OCI-LY1 (cell line): ENCODE results near the gene GFOD2.

Source experiments
- EZH2 ChIP-seq: fragments of 200-600 bp; sonication (generic), shearing (Covaris generic); IDR thresholded peaks from 2 replicates; pipeline ENCODE4 v1.8.0; 2017; ENCODE audit warnings: borderline replicate concordance, mixed run types, mild to moderate bottlenecking, antibody characterized with exemption, low read length, moderate library complexity, mixed read lengths
- TF ChIP-seq, protein P1 (sequence below): fragments of 200-600 bp; sonication (generic), shearing (Covaris generic); IDR thresholded peaks from 2 replicates; pipeline ENCODE4 v1.5.1; 2017; ENCODE audit warnings: mild to moderate bottlenecking, antibody characterized with exemption, low read length, moderate library complexity, mixed read lengths

DNA sequence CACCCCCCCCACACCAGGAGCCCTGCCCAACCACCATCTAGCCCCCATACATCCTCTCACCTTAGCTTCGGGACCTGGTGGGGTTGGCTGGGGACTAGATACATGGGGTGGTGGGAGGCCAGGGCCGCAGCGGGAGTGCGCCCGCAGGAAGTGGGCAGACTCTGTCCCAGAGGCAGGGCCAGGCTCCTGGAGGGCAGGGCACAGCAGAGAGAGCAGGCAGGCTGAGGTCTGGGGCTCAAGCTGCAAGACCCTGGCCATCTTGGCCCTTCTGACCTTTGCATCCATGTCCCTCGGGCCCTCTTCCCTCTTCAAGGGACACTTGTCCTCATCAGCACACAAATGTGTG, 55.3 kb downstream of the GFOD2 start:
- TF ChIP-seq, protein P1, sequence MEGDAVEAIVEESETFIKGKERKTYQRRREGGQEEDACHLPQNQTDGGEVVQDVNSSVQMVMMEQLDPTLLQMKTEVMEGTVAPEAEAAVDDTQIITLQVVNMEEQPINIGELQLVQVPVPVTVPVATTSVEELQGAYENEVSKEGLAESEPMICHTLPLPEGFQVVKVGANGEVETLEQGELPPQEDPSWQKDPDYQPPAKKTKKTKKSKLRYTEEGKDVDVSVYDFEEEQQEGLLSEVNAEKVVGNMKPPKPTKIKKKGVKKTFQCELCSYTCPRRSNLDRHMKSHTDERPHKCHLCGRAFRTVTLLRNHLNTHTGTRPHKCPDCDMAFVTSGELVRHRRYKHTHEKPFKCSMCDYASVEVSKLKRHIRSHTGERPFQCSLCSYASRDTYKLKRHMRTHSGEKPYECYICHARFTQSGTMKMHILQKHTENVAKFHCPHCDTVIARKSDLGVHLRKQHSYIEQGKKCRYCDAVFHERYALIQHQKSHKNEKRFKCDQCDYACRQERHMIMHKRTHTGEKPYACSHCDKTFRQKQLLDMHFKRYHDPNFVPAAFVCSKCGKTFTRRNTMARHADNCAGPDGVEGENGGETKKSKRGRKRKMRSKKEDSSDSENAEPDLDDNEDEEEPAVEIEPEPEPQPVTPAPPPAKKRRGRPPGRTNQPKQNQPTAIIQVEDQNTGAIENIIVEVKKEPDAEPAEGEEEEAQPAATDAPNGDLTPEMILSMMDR = no peak
- TF ChIP-seq EZH2 = no peak
